Gastrocnemius medialis (tissue), 4 donors: Measurements from ENCODE around the gene PRRX1.

Experiments
- CTCF ChIP-seq, 5 experiments: fragments of 450-650 bp in 3 of 5; fragments of 200-600 bp in 2 of 5; sonication (generic) in 2 of 5; IDR thresholded peaks in 4 of 5; conservative IDR thresholded peaks in 1 of 5; 1 replicate in 4 of 5; 2 replicates in 1 of 5; pipeline ENCODE4 v1.5.1; 2016 to 2019; ENCODE audit warnings: antibody characterized with exemption in 5 of 5, mild to moderate bottlenecking in 3 of 5, moderate library complexity in 3 of 5
- POLR2A ChIP-seq, 2 donors: fragments of 450-650 bp; IDR thresholded peaks; one replicate each; pipeline ENCODE4 v1.6.1; 2017; ENCODE audit warnings: antibody characterized with exemption in 2 of 2, mild to moderate bottlenecking in 2 of 2, moderate library complexity in 2 of 2

- TF ChIP-seq CTCF (IDR thresholded peaks at IDR 0.05 in 4 of 5, conservative IDR thresholded peaks at IDR 0.05 in 1 of 5) (no peak), POLR2A (IDR thresholded peaks at IDR 0.05) (no peak)
Observed at GRCh38 chr1:170657275-170657853, 6.6 kb upstream of the PRRX1 start.
